Measurements from ENCODE around the gene EEF1AKMT4. TPM values are rescaled to one million over a fixed set of nuclear protein-coding genes. Genes with fewer than 3 reads are reported as not detected.

Gene EEF1AKMT4
- total and polyA plus RNA-seq, 10 of the 15 experiments (the other 5 are each of a cell fraction or from before 2014, with no cell fraction given): 7.5 to 26.8 (median 18.3) TPM

DNA sequence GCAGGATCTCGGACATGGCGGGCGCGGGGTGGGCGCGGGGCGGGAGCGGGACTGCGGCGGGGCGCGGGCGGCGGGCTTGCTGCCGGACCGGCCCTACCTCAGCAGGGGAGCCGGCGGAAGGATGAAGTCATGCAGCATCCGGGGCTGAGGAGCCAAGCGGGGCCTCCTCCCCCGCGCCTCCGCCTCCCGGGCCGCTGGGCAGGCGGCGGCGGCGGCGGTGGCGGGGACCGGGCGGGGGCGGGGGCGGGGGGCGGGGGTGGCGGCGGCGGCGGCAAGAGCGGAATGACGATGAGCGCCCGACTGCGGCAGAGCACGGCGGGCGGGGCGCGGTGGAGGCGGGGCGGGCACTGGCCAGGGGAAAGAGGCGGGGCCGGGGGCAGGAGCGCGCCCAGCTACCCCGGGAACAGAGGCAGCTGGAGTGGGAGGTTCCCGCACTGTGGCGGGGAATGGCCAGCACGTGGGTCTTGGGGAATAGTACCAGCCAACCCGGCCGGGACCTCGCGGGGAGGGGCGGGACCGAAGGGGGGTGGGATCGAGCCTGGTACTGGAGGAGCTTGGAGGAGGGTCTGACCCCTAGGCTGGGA, 11.9 kb downstream of the EEF1AKMT4 start, which contains the start of gene CAMK2N2:
Gene CAMK2N2 (minus strand): TSS at position 284 of the 584 bp plus-strand sequence. CDS start 268 bp downstream, at position 16.
- ATAC-seq: peak; percentile 81

DNA sequence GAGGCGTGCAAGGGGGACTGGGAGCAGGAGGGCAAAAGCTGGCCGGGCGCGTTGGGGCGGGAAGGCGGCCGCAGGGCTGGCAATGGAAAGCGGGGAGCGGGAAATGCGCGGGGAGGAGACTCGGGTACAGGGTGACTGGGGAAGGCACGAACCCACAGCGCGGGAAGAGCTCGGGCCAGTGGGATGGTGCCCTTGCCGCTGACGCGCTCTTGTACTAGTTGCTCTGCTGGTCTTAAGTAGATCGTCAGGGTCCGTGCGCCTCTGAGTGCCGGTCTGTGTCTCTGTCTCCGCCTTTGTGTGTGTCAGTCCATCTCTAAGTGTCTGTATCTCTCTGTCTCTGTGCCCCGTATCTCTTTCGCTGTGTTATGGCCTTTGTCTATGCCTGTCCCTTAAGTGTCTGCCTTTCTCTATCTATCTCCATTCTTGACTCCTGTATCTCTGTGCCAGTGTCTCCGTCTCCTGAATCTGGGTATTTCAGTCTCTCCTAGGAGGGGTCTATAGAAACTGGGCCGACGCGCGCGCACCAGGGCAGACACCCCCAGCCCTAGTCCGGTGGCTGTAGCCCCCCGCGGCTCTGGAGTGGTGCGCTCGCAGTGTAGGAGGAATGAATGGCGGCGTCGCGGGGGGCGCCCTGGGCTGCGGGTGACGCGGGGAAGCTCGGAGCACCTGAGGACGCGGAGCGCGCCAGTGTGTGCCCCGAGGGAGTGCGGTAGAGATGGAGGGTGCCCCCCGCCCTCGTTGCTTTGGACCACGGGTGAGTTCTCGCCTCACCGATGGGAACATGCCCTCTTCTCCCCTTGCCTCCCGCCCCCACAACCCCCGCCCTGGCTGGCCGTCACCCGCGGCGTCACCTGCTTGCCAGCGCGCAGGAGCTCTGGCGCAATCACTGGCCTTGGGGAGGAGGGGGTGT, 12.6 kb downstream of the EEF1AKMT4 start:
- Histone ChIP-seq H3K36me3 (ENCODE audit: control insufficient read depth in 2 of 2, insufficient read depth in 2 of 2, low read length in 1 of 2) (no peaks in the 10 kb centered on the region), H3K4me2 (ENCODE audit: control insufficient read depth, insufficient read depth) (peak overlapping the region; percentile 90), H4K20me1 (ENCODE audit: control insufficient read depth, insufficient read depth) (no peaks in the 10 kb centered on the region), H3K27me3 (replicated peaks in 1 of 2; ENCODE audit: control insufficient read depth in 2 of 2, insufficient read depth in 2 of 2, low read length in 1 of 2) (peaks cover 2 to 11% of the 10 kb centered on the region in 2 experiments), H3K27ac (ENCODE audit: control insufficient read depth, insufficient read depth) (no peak overlapping the region), H2AFZ (ENCODE audit: control insufficient read depth, low read depth, low read length) (peak overlapping the region; percentile 41), H3K9ac (ENCODE audit: control insufficient read depth, insufficient read depth, low read length) (no peak overlapping the region), H3K79me2 (ENCODE audit: control insufficient read depth, insufficient read depth, low read length) (no peaks in the 10 kb centered on the region), H3K9me3 (replicated peaks; ENCODE audit: control insufficient read depth, insufficient read depth, low read length) (no peaks in the 10 kb centered on the region), H3K4me1 (ENCODE audit: control insufficient read depth, insufficient read depth, low read length) (0 out of 2 replicates have a peak, but pooled peaks cover 4% of the 10 kb centered on the region), H3K4me3 (peak overlapping the region; percentile 67; the same call in 1 of the 2 replicates)
- no peak for DNase-seq (ENCODE audit: low read depth, low spot score)
- FAIRE-seq: no peak
- TF ChIP-seq HDAC6 (IDR thresholded peaks at IDR 0.05; ENCODE audit: unreplicated experiment) (peak; percentile 58), NFYB (IDR thresholded peaks at IDR 0.05; ENCODE audit: insufficient read depth, low read depth, low read length) (no peak), CBX3 (IDR thresholded peaks at IDR 0.05; ENCODE audit: borderline replicate concordance, low read depth) (no peak), NBN (IDR thresholded peaks at IDR 0.05) (no peak), RBBP5 (conservative IDR thresholded peaks at IDR 0.05) (no peak)
- intact Hi-C loops (cut with micrococcal nuclease; ENCODE audit: unreplicated experiment): no loop called here
- WGBS (ENCODE audit: insufficient coverage, insufficient replicate concordance, low lambda C conversion rate, missing lambda C conversion rate): 4% methylated on average over 50 of the region's 66 CpGs
- in situ Hi-C loops (cut with MboI): no loop called here
- POLR2A ChIA-PET: interaction anchor here (0.5 kb wide), 1 partner anchor 88 kb away, joined by 5 read pairs; no protein-coding TSS in a partner anchor
- SMC1A ChIA-PET (ENCODE audit: uncharacterized antibody, unreplicated experiment): no interaction called here
- RAD21 ChIA-PET (ENCODE audit: unreplicated experiment): no interaction called here
- CTCF ChIA-PET: interaction anchor here (0.6 to 0.8 kb wide), 2 partner anchors 12 to 112 kb away, joined by 3 to 5 read pairs; partner anchors contain the start of gene EEF1AKMT4
- ATAC-seq: peak; percentile 58
- no TSS peak for BruUV-seq (replicated peaks)

More for the DNA sequence above, 11.9 kb downstream of the EEF1AKMT4 start, which contains the start of gene CAMK2N2:
- DNase-seq (ENCODE audit: low read depth, low spot score): no peak
- H3K4me3 ChIP-seq: peak within 1 kb of the TSS; percentile 67; the same call in 1 of the 2 replicates
- H4K20me1 ChIP-seq (ENCODE audit: control insufficient read depth, insufficient read depth): no peaks in the 10 kb centered on the region
- 0 out of 2 replicates have a peak, but pooled peaks cover 4% of the 10 kb centered on the region for H3K4me1 ChIP-seq (ENCODE audit: control insufficient read depth, insufficient read depth, low read length)
- CTCF ChIA-PET: no interaction called here
- SMC1A ChIA-PET (ENCODE audit: uncharacterized antibody, unreplicated experiment): no interaction called here
- H3K27me3 ChIP-seq (replicated peaks in 1 of 2; ENCODE audit: control insufficient read depth in 2 of 2, insufficient read depth in 2 of 2, low read length in 1 of 2): peaks cover 2 to 11% of the 10 kb centered on the region in 2 experiments
- H3K4me2 ChIP-seq (ENCODE audit: control insufficient read depth, insufficient read depth): peak within 1 kb of the TSS; percentile 90
- no peaks in the 10 kb centered on the region for H3K9me3 ChIP-seq (replicated peaks; ENCODE audit: control insufficient read depth, insufficient read depth, low read length)
- H3K9ac ChIP-seq (ENCODE audit: control insufficient read depth, insufficient read depth, low read length): no peak within 1 kb of the TSS
- POLR2A ChIA-PET: interaction anchor here (0.5 to 0.6 kb wide), 2 partner anchors 87 to 355 kb away, joined by 3 to 5 read pairs; no protein-coding TSS in a partner anchor
- no peaks in the 10 kb centered on the region for H3K36me3 ChIP-seq (ENCODE audit: control insufficient read depth in 2 of 2, insufficient read depth in 2 of 2, low read length in 1 of 2)
- no peak for FAIRE-seq
- intact Hi-C loops (cut with micrococcal nuclease; ENCODE audit: unreplicated experiment) (no loop called here), in situ Hi-C loops (cut with MboI) (no loop called here)
- no TSS peak for BruUV-seq (replicated peaks)
- H3K27ac ChIP-seq (ENCODE audit: control insufficient read depth, insufficient read depth): no peak within 1 kb of the TSS
- H3K79me2 ChIP-seq (ENCODE audit: control insufficient read depth, insufficient read depth, low read length): no peaks in the 10 kb centered on the region
- whole genome bisulfite sequencing (ENCODE audit: insufficient coverage, insufficient replicate concordance, low lambda C conversion rate, missing lambda C conversion rate): 0% methylated on average over 1 of the region's 67 CpGs
- RAD21 ChIA-PET (ENCODE audit: unreplicated experiment): no interaction called here
- TF ChIP-seq EGR1 (IDR thresholded peaks at IDR 0.05; ENCODE audit: borderline replicate concordance in 1 of 2, low read depth in 2 of 2, low read length in 2 of 2) (peak in 1 of 2 experiments; percentile 71; a peak in 1 of 3 replicates), IRF4 (IDR thresholded peaks at IDR 0.05; ENCODE audit: low read depth, low read length) (no peak)
- TF ChIP-seq, protein P1, sequence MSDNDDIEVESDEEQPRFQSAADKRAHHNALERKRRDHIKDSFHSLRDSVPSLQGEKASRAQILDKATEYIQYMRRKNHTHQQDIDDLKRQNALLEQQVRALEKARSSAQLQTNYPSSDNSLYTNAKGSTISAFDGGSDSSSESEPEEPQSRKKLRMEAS (IDR thresholded peaks at IDR 0.05; ENCODE audit: low read depth, low read length): no peak
- peak within 1 kb of the TSS; percentile 41 for H2AFZ ChIP-seq (ENCODE audit: control insufficient read depth, low read depth, low read length)
